HG03175 (cell line): Measurements from ENCODE around the gene GPR62.

Experiments
- ATAC-seq: cut with Tn5 transposase; IDR thresholded peaks from one replicate; pipeline ENCODE4 v1.9.1; 2021; ENCODE audit warnings: mild to moderate bottlenecking, moderate library complexity; ENCODE audit not compliant: unreplicated experiment

Gene GPR62

GRCh38 chr3:51954105-51954504 is 1.1 kb upstream of the GPR62 start:
- ATAC-seq: no peak

GRCh38 chr3:51954713-51955112 is 468 bp upstream of the GPR62 start:
- ATAC-seq: no peak

DNA sequence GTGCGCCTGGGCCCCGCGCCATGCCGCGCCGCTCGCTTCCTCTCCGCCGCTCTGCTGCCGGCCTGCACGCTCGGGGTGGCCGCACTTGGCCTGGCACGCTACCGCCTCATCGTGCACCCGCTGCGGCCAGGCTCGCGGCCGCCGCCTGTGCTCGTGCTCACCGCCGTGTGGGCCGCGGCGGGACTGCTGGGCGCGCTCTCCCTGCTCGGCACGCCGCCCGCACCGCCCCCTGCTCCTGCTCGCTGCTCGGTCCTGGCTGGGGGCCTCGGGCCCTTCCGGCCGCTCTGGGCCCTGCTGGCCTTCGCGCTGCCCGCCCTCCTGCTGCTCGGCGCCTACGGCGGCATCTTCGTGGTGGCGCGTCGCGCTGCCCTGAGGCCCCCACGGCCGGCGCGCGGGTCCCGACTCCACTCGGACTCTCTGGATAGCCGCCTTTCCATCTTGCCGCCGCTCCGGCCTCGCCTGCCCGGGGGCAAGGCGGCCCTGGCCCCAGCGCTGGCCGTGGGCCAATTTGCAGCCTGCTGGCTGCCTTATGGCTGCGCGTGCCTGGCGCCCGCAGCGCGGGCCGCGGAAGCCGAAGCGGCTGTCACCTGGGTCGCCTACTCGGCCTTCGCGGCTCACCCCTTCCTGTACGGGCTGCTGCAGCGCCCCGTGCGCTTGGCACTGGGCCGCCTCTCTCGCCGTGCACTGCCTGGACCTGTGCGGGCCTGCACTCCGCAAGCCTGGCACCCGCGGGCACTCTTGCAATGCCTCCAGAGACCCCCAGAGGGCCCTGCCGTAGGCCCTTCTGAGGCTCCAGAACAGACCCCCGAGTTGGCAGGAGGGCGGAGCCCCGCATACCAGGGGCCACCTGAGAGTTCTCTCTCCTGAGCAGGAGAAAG is 951 bp downstream of the GPR62 start:
- no peak for ATAC-seq

- no peak for ATAC-seq
These were observed 2.5 kb downstream of the GPR62 start for GRCh38 chr3:51957520-51958205.

DNA sequence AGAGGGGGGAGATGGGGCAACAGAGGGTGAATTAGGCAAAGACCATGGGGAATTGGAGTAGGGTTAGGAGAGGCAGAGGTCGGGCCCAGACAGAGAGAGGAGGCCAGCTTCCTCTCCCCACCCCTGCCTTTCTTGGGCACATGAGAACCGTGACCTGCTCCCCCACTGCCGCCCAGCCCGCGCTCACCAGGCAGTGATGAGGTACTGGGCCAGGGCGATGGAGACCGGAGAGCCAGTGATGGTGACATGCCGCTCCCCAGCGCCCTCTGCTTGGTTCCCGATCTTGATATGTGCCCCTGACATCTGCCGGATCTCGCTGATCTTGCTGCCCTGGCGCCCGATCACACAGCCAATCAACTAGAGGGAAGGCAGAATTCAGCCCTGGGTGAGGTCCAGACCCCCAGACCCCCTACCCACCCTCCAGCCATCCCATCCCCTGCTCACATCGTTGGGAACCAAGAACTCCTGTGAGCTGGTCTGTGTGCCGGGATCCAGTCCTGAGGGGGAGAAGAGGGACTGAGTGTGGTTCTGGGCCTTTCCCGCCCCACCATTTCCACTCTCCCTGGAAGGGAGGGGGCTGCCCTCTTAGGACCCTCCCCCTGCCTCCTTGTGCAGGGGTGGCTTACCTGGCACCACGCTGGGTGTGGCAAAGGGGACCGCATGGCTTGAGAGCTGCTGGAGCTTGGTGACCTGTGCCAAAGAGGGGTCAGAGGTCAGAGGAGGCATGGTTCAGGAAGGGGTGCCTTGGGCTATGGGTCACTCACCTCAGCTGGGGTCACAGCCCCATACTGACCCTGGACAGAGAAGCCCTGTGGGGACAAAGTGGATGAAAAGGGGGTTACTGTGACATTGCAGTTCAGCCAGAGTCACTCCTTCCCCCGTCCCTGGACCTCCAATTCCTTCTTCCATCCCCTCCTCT is 3.7 kb downstream of the GPR62 start:
- no peak for ATAC-seq

DNA sequence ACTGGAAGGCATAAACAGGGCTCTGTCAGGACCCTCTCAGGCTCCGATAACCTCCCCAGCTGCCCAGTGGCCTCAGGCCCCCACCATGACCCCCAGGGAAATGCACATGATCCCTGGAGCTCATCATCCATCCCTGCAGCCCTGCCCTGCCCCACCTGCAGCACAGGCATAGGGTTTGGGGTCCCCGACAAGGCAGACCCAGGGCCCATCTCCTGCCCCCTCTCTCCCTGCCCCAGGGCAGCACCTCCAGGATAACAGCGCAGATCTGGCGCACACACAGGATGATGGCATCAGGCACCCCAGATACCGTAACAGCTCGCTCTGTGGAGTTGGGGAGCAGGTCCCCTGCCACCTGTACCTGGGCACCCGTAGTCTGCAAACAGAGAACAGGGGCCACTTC is 4.5 kb downstream of the GPR62 start:
- no peak for ATAC-seq

DNA sequence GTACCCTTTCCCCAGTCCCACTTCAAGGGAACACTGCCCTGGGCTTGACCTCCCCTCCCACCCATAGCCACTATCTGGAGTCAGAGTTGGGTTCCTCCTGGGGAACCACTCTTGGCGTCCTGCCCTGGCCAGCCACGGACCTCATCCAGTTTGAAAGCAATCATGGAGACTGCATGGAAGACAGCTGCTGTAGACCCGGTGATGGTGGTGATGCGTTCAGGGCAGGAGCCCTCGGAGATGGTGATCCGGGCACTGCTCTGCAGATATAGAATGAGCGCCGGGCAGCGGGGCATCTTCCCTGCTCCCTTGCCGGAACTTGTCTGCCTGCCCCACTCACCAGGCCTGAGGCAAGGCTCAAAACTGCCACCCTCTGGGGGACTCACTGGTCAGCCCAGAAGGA is 5.2 kb downstream of the GPR62 start:
- ATAC-seq: no peak

GRCh38 chr3:51961011-51961410 is 5.8 kb downstream of the GPR62 start:
- no peak for ATAC-seq

DNA sequence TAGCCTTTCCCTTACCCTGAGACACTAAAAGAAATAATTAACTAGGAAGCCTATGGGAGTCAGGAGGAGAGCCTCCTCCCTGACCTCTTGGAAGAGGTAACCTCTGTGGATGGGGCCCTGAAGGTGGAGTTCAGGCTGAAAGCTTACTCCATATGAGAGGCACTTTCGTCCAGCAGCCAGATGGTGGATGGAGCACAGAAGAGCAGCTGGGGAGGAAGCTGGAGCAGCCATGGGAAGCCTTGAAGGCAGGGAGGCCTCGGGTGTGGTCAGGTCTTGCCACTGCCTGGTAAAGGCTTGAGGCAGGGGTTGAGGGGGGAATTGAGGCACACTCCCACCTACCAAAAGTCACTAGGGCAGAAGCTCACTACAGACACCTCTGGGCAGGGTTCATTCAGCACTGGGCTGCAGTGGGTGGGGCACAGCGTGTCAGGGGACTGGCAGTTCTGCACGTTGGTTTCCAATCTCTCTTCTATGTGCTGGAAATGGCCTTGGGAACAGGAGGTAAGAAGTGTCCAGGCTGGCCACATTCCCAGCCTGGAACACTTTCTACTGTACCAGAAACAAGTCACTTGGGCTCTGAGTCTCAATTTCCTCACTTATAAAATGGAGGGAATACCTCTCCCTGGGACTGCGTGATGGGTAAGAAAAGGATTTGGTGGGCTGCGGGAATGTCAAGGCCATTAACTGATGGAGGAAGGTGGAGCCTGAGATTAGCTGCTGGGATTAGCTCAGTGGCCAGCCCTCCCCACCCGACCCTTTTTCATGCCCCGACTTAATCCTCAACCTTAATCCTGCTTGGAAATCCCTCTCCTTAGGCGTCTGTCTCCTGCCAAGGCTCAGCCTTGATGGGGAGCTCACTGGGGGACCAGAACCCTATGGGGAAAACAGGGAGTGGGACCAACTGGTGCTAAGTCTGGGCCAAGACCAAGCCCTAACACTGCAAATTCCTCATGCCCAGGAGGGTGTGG is 6.7 kb downstream of the GPR62 start:
- ATAC-seq: no peak

DNA sequence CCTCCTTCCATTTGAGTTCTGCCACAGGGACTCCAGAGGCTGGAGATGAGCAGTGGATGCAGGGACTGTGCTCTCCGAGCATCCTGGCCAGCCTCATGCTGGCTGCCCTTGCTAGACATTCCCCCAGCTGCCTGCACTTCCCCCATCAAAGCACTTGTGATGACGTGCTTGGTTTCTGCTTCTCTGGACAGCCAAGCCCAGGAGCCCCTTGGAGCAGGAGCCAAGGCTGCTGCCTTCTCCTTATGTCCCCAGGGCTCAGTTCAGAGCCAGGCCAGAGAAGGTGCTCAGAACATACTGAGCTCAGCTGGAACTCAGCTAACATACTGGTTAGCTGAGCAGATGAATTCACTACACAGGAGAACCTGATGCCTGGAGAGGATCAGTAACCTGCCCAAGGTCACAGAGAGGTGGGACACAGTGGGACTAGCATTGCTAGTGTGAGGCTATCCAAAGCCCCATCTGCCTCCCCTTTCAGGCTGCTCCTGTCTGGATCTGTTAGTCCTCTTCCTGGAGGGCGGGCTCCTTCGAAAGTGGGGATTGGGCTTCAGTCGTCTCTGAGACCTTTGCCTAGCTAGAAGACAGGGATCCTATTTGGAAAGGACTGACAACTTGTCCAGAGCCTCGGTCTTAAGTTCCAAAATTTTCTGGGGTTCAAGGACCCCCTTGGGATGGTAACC is 7.8 kb downstream of the GPR62 start:
- no peak for ATAC-seq

DNA sequence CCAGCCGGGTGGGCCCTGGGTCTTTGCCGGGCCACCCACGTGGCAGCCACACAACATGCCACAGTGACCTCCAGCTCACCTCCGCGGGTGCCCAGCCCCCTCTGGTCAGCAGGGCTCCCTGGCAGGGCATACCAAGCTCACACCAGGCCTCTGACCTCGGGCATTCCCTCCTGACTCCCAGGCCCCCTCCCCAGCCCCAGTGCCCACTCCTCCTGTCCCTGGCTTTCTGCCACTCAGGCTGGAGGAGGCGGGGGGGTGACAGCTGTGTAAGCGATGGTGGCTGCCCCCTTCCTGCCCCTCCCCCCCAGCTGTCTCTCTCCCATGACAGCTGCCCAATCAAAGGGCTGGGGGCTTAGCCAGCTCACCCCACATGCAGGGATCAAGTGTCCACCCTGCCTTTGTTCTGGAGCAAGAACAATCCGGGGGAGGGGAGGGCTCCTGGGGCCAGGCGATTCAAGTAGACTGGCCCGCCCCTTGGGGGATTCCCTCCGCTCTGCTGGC is 8.8 kb downstream of the GPR62 start:
- ATAC-seq: no peak

DNA sequence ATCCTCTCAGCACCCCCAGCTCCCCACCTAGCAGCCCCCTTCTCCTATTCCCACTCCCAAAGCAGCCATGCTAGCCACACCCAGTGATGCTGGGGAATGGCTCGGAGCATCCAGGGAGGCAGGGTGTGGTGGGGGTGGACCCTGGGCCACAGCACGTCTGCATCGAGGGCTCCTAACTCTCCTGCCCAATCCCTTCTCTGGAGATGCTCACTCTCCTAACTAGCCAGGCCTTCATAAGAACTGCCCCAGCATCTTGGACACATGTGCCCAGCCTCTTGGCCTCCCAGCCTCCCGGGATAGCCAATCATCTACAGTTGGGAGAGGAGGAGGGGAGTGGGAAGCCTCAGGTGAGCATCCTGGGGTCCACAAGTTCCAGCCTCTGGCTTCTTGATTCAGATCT is 9.3 kb downstream of the GPR62 start:
- ATAC-seq: no peak

GRCh38 chr3:51966016-51966415 is 10.8 kb downstream of the GPR62 start:
- no peak for ATAC-seq

- ATAC-seq: no peak
These were observed 11.3 kb downstream of the GPR62 start for GRCh38 chr3:51966486-51966885.

DNA sequence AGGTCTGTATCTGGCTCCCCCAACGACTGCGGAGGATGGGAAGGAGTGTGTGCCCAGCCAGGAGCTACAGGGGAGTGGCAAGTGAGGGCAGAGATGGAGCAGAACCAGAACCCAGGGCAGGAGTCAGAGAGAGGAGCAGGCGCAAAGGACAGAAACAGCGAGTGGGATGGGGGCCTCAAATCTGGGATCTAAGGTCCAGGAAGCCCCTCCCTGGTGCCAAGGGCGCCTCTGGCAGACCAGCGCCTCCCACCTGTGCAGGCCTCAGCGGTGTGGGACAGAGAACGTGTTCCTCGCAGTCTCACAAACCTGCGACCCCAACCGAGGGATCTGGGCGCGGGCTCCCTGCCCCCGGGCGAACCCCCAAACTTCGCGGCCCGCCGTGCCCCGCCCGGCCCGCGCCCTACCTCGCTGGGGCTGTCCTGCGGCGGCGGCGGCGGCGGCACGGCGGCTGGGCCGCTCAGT is 11.8 kb downstream of the GPR62 start:
- ATAC-seq: no peak

GRCh38 chr3:51967384-51968169 is 12.4 kb downstream of the GPR62 start, which contains the start of gene PCBP4:
PCBP4 (minus strand) TSS chr3:51967454; CDS start chr3:51961240, 6,214 bp downstream.
- ATAC-seq: no peak

DNA sequence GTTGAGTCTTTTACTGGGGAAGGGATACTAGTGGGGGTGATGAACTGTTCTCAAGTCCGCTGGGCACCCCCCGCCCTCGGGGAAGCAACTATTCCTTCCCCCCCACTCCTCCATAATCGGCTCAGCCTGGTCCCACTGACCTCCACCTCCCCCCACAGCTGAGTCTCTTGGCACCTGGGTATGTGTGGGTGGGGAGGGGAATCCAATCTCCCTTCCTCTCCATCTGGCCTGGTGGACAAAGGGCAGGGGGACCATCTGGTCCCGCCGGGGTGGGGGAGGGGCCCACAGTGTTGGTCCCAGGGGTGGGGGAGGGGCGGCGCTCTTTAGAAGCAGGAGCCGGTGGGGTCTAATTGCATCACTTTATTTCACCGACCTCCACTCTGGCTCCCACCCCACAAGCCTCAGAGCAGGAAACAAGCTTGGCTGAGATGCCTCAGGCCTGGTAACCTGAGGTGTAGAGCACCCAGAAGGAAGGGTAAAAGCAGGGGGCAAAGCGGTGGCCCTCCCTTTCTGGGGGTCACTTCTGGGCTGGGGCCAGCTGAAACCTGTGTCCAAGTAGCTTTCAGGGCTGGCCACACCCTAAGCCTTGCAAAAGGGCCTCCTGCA is 13.1 kb downstream of the GPR62 start:
- ATAC-seq: no peak
